Esophagus (tissue), 2 donors: ENCODE data around the gene ARHGEF26. TPM values are rescaled to one million over a fixed set of nuclear protein-coding genes. Genes with fewer than 3 reads are reported as not detected.

Experiments
- H3K27ac ChIP-seq, 2 donors: one replicate each; pipeline ENCODE4 v1.5.1; 2013; ENCODE audit warnings: low read depth in 2 of 2, mild to moderate bottlenecking in 2 of 2, inconsistent platforms in 1 of 2, low read length in 1 of 2, moderate library complexity in 1 of 2
- H3K27me3 ChIP-seq, 2 donors: one replicate each; pipeline ENCODE4 v1.6.1; 2013; ENCODE audit warnings: low read length in 2 of 2, control low read depth in 1 of 2, mild to moderate bottlenecking in 1 of 2; ENCODE audit not compliant: insufficient read depth in 2 of 2, control insufficient read depth in 1 of 2
- H3K36me3 ChIP-seq, 2 donors: one replicate each; pipeline ENCODE4 v1.6.1; 2013; ENCODE audit warnings: low read length in 1 of 2; ENCODE audit not compliant: control insufficient read depth in 2 of 2, insufficient read depth in 2 of 2
- H3K4me1 ChIP-seq, 2 donors: one replicate each; pipeline ENCODE4 v1.6.1; 2013; ENCODE audit warnings: low read length in 1 of 2; ENCODE audit not compliant: control insufficient read depth in 2 of 2, insufficient read depth in 2 of 2
- H3K4me3 ChIP-seq, 2 donors: one replicate each; pipeline ENCODE4 v1.5.1; 2013; ENCODE audit warnings: low read length in 2 of 2, mild to moderate bottlenecking in 2 of 2, low read depth in 1 of 2, moderate library complexity in 1 of 2
- H3K9me3 ChIP-seq, 2 donors: one replicate each; pipeline ENCODE4 v1.6.1; 2013; ENCODE audit warnings: mild to moderate bottlenecking in 2 of 2, low read depth in 1 of 2, low read length in 1 of 2, moderate library complexity in 1 of 2; ENCODE audit not compliant: control insufficient read depth in 2 of 2, insufficient read depth in 1 of 2
- WGBS, 2 donors: extraction: QIAGEN DNeasy Blood & Tissue Kit; methylation state at CpG; one replicate each; pipeline ENCODE4 v1.1.7; 2013; 5-methylcytosine and 5-hydroxymethylcytosine counted together
- polyA plus RNA-seq, 2 donors: library from polyadenylated mRNA; stranded (reverse); fragments of 200-250 nt; gene quantifications; one replicate each; pipeline ENCODE4 v1.2.3, GENCODE V29; 2013
- donor health status: healthy with polysubstance abuse.
- donor health status: Bipolar disorder and iron deficiency.

ARHGEF26 gene
- polyA plus RNA-seq, 2 donors: 5.7 to 7.1 TPM

- Histone ChIP-seq H3K36me3 (no peaks in the 10 kb centered on the region), H3K4me1 (no peaks in the 10 kb centered on the region), H3K27me3 (no peaks in the 10 kb centered on the region), H3K9me3 (no peaks in the 10 kb centered on the region), H3K27ac (no peak overlapping the region), H3K4me3 (no peak overlapping the region)
- 81 to 90% methylated on average over 6 of the region's 6 CpGs for WGBS, 2 donors
Measured at GRCh38 chr3:154217671-154218070, 96.5 kb downstream of the ARHGEF26 start.

GRCh38 chr3:154218728-154219127, 97.5 kb downstream of the ARHGEF26 start:
- 84 to 86% methylated on average over 1 of the region's 1 CpG for WGBS, 2 donors
- no peaks in the 10 kb centered on the region for H3K36me3 ChIP-seq
- H3K4me1 ChIP-seq: no peaks in the 10 kb centered on the region
- no peaks in the 10 kb centered on the region for H3K9me3 ChIP-seq
- H3K27ac ChIP-seq: no peak overlapping the region
- no peak overlapping the region for H3K4me3 ChIP-seq
- no peaks in the 10 kb centered on the region for H3K27me3 ChIP-seq

- Histone ChIP-seq H3K4me3 (no peak overlapping the region), H3K27me3 (no peaks in the 10 kb centered on the region), H3K27ac (peak overlapping the region in 1 of 2 donors; percentile 55), H3K9me3 (no peaks in the 10 kb centered on the region), H3K36me3 (no peaks in the 10 kb centered on the region), H3K4me1 (no peaks in the 10 kb centered on the region)
- 81 to 84% methylated on average over 2 of the region's 2 CpGs for WGBS, 2 donors
Measured at GRCh38 chr3:154220462-154220861, 99.3 kb downstream of the ARHGEF26 start.

- H3K9me3 ChIP-seq: no peaks in the 10 kb centered on the region
- H3K27me3 ChIP-seq: no peaks in the 10 kb centered on the region
- H3K4me3 ChIP-seq: no peak overlapping the region
- H3K36me3 ChIP-seq: no peaks in the 10 kb centered on the region
- no peak overlapping the region for H3K27ac ChIP-seq
- no peaks in the 10 kb centered on the region for H3K4me1 ChIP-seq
Measured at GRCh38 chr3:154223519-154223918, 102.3 kb downstream of the ARHGEF26 start.

GRCh38 chr3:154224366-154224765, 103.2 kb downstream of the ARHGEF26 start:
- WGBS, 2 donors: 60 to 61% methylated on average over 6 of the region's 6 CpGs
- H3K4me1 ChIP-seq: no peaks in the 10 kb centered on the region
- H3K9me3 ChIP-seq: no peaks in the 10 kb centered on the region
- no peak overlapping the region for H3K4me3 ChIP-seq
- H3K36me3 ChIP-seq: no peaks in the 10 kb centered on the region
- H3K27ac ChIP-seq: no peak overlapping the region
- no peaks in the 10 kb centered on the region for H3K27me3 ChIP-seq

GRCh38 chr3:154224866-154225265, 103.7 kb downstream of the ARHGEF26 start:
- H3K4me1 ChIP-seq: no peaks in the 10 kb centered on the region
- H3K4me3 ChIP-seq: no peak overlapping the region
- H3K27ac ChIP-seq: no peak overlapping the region
- H3K36me3 ChIP-seq: no peaks in the 10 kb centered on the region
- no peaks in the 10 kb centered on the region for H3K27me3 ChIP-seq
- H3K9me3 ChIP-seq: no peaks in the 10 kb centered on the region

GRCh38 chr3:154225536-154225935, 104.3 kb downstream of the ARHGEF26 start:
- WGBS, 2 donors: 72 to 81% methylated on average over 2 of the region's 2 CpGs
- no peaks in the 10 kb centered on the region for H3K9me3 ChIP-seq
- no peaks in the 10 kb centered on the region for H3K27me3 ChIP-seq
- no peak overlapping the region for H3K27ac ChIP-seq
- H3K4me3 ChIP-seq: no peak overlapping the region
- H3K36me3 ChIP-seq: no peaks in the 10 kb centered on the region
- no peaks in the 10 kb centered on the region for H3K4me1 ChIP-seq

GRCh38 chr3:154227531-154227930, 106.3 kb downstream of the ARHGEF26 start:
- H3K4me1 ChIP-seq: no peaks in the 10 kb centered on the region
- 83 to 90% methylated on average over 3 of the region's 3 CpGs for WGBS, 2 donors
- no peak overlapping the region for H3K27ac ChIP-seq
- H3K9me3 ChIP-seq: no peaks in the 10 kb centered on the region
- H3K36me3 ChIP-seq: no peaks in the 10 kb centered on the region
- H3K27me3 ChIP-seq: no peaks in the 10 kb centered on the region
- H3K4me3 ChIP-seq: no peak overlapping the region

- H3K36me3 ChIP-seq: no peaks in the 10 kb centered on the region
- H3K4me1 ChIP-seq: no peaks in the 10 kb centered on the region
- H3K27ac ChIP-seq: no peak overlapping the region
- H3K4me3 ChIP-seq: no peak overlapping the region
- WGBS, 2 donors: 85 to 89% methylated on average over 6 of the region's 6 CpGs
- H3K9me3 ChIP-seq: no peaks in the 10 kb centered on the region
- no peaks in the 10 kb centered on the region for H3K27me3 ChIP-seq
Measured at GRCh38 chr3:154228561-154229216, 107.5 kb downstream of the ARHGEF26 start.

GRCh38 chr3:154229217-154229590, 108.0 kb downstream of the ARHGEF26 start:
- H3K9me3 ChIP-seq: no peaks in the 10 kb centered on the region
- no peak overlapping the region for H3K4me3 ChIP-seq
- no peaks in the 10 kb centered on the region for H3K4me1 ChIP-seq
- no peaks in the 10 kb centered on the region for H3K27me3 ChIP-seq
- H3K36me3 ChIP-seq: no peaks in the 10 kb centered on the region
- no peak overlapping the region for H3K27ac ChIP-seq
- 85 to 88% methylated on average over 2 of the region's 2 CpGs for WGBS, 2 donors
